Measurements from ENCODE around the gene VPS41.

GRCh38 chr7:38846280-38846679 is 62.7 kb downstream of the VPS41 start:
- no peak for TF ChIP-seq CTCF (IDR thresholded peaks at IDR 0.05; ENCODE audit: low read depth, low read length)
- TF ChIP-seq, protein P1, sequence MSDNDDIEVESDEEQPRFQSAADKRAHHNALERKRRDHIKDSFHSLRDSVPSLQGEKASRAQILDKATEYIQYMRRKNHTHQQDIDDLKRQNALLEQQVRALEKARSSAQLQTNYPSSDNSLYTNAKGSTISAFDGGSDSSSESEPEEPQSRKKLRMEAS (IDR thresholded peaks at IDR 0.05; ENCODE audit: low read depth, low read length): no peak

Measured in NB4 (cell line).